ENCODE measurements around the gene CRY1. TPM values are rescaled to one million over a fixed set of nuclear protein-coding genes. Genes with fewer than 3 reads are reported as not detected.

The CRY1 gene
- total RNA-seq, 8 experiments from 2014 or later, result 7.7 to 30.7 (median 15.6) TPM

- in situ Hi-C loops (cut with MboI; ENCODE audit: low pct_unique_long_range_greater_than_20kb in 2 of 9, low sequenced_read_pairs in 9 of 9, unreplicated experiment in 9 of 9), result no loop called here
- no CpG with 5 or more reads among the region's 1 CpG for WGBS, 10 experiments
- H3K4me1 ChIP-seq (replicated peaks in 1 of 2), result peaks cover 0 to 4% of the 10 kb centered on the region in 2 donors
- no peak overlapping the region for H3K27ac ChIP-seq
- H3K4me3 ChIP-seq, result no peak overlapping the region
- ATAC-seq (replicated peaks in 6 of 8), result no peak
Observed at GRCh38 chr12:107105410-107105703, 12.0 kb upstream of the CRY1 start.

- Histone ChIP-seq H3K4me3 (no peak overlapping the region), H3K4me1 (replicated peaks in 1 of 2) (peaks cover 0 to 18% of the 10 kb centered on the region in 2 donors), H3K27ac (no peak overlapping the region)
- in situ Hi-C loops (cut with MboI; ENCODE audit: low pct_unique_long_range_greater_than_20kb in 2 of 9, low sequenced_read_pairs in 9 of 9, unreplicated experiment in 9 of 9), result no loop called here
- ATAC-seq (replicated peaks in 6 of 8), result no peak
Observed at GRCh38 chr12:107103516-107103915, 10.2 kb upstream of the CRY1 start.

- Histone ChIP-seq H3K4me1 (replicated peaks in 1 of 2) (peaks cover 0 to 18% of the 10 kb centered on the region in 2 donors), H3K4me3 (no peak overlapping the region), H3K27ac (no peak overlapping the region)
- ATAC-seq (replicated peaks in 6 of 8), result no peak
- in situ Hi-C loops (cut with MboI; ENCODE audit: low pct_unique_long_range_greater_than_20kb in 2 of 9, low sequenced_read_pairs in 9 of 9, unreplicated experiment in 9 of 9), result no loop called here
- WGBS, 10 experiments, result 61 to 100% (median 91%) methylated on average over 1 to 3 of the region's 3 CpGs; no CpG with 5 or more reads in 2 of the 10 experiments
Observed at GRCh38 chr12:107103097-107103496, 9.7 kb upstream of the CRY1 start.

- H3K27ac ChIP-seq, result no peak overlapping the region
- peaks cover 0 to 18% of the 10 kb centered on the region in 2 donors for H3K4me1 ChIP-seq (replicated peaks in 1 of 2)
- no peak for ATAC-seq (replicated peaks in 6 of 8)
- in situ Hi-C loops (cut with MboI; ENCODE audit: low pct_unique_long_range_greater_than_20kb in 2 of 9, low sequenced_read_pairs in 9 of 9, unreplicated experiment in 9 of 9), result no loop called here
- H3K4me3 ChIP-seq, result no peak overlapping the region
Observed at GRCh38 chr12:107102294-107102693, 8.9 kb upstream of the CRY1 start.

GRCh38 chr12:107101651-107102050 lies 8.3 kb upstream of the CRY1 start:
- peaks cover 0 to 18% of the 10 kb centered on the region in 2 donors for H3K4me1 ChIP-seq (replicated peaks in 1 of 2)
- WGBS, 10 experiments, result 14 to 100% (median 80%) methylated on average over 1 of the region's 1 CpG; no CpG with 5 or more reads in 3 of the 10 experiments
- no peak for ATAC-seq (replicated peaks in 6 of 8)
- no peak overlapping the region for H3K4me3 ChIP-seq
- in situ Hi-C loops (cut with MboI; ENCODE audit: low pct_unique_long_range_greater_than_20kb in 2 of 9, low sequenced_read_pairs in 9 of 9, unreplicated experiment in 9 of 9), result no loop called here
- no peak overlapping the region for H3K27ac ChIP-seq

- 10 to 71% (median 25%) methylated on average over 1 to 2 of the region's 2 CpGs for WGBS, 10 experiments
- H3K4me3 ChIP-seq, result no peak overlapping the region
- peak in 3 of 8 experiments; percentile 67 to 73 (median 68) for ATAC-seq (replicated peaks in 6 of 8)
- no peak overlapping the region for H3K27ac ChIP-seq
- H3K4me1 ChIP-seq (replicated peaks in 1 of 2), result peaks cover 0 to 18% of the 10 kb centered on the region in 2 donors
- in situ Hi-C loops (cut with MboI; ENCODE audit: low pct_unique_long_range_greater_than_20kb in 2 of 9, low sequenced_read_pairs in 9 of 9, unreplicated experiment in 9 of 9), result no loop called here
Observed at GRCh38 chr12:107099917-107100316, 6.6 kb upstream of the CRY1 start.

GRCh38 chr12:107096571-107096970 lies 3.2 kb upstream of the CRY1 start:
- H3K27ac ChIP-seq, result no peak overlapping the region
- in situ Hi-C loops (cut with MboI; ENCODE audit: low pct_unique_long_range_greater_than_20kb in 2 of 9, low sequenced_read_pairs in 9 of 9, unreplicated experiment in 9 of 9), result no loop called here
- ATAC-seq (replicated peaks in 6 of 8), result no peak
- H3K4me3 ChIP-seq, result no peak overlapping the region
- H3K4me1 ChIP-seq (replicated peaks in 1 of 2), result peaks cover 7 to 25% of the 10 kb centered on the region in 2 donors
- 0 to 100% (median 25%) methylated on average over 1 to 3 of the region's 3 CpGs; no CpG with 5 or more reads in 3 of the 10 experiments for WGBS, 10 experiments

- in situ Hi-C loops (cut with MboI; ENCODE audit: low pct_unique_long_range_greater_than_20kb in 2 of 9, low sequenced_read_pairs in 9 of 9, unreplicated experiment in 9 of 9), result no loop called here
- Histone ChIP-seq H3K4me1 (replicated peaks in 1 of 2) (peaks cover 7 to 13% of the 10 kb centered on the region in 2 donors), H3K4me3 (peak overlapping the region; percentile 61 to 98 (median 77)), H3K27ac (peak overlapping the region; percentile 90 to 98)
- no peak for ATAC-seq (replicated peaks in 6 of 8)
- WGBS, 10 experiments, result 0 to 100% (median 13%) methylated on average over 1 to 6 of the region's 6 CpGs; no CpG with 5 or more reads in 3 of the 10 experiments
Observed at GRCh38 chr12:107094183-107094448, 767 bp upstream of the CRY1 start.

- H3K4me3 ChIP-seq, result peak overlapping the region; percentile 61 to 98 (median 77)
- 0 to 4% (median 0%) methylated on average over 1 to 29 of the region's 67 CpGs; no CpG with 5 or more reads in 2 of the 10 experiments for WGBS, 10 experiments
- peak overlapping the region; percentile 90 to 98 for H3K27ac ChIP-seq
- peaks cover 7 to 12% of the 10 kb centered on the region in 2 donors for H3K4me1 ChIP-seq (replicated peaks in 1 of 2)
- in situ Hi-C loops (cut with MboI; ENCODE audit: low pct_unique_long_range_greater_than_20kb in 2 of 9, low sequenced_read_pairs in 9 of 9, unreplicated experiment in 9 of 9), result no loop called here
- ATAC-seq (replicated peaks in 6 of 8), result peak; percentile 11 to 36 (median 20)
Observed at GRCh38 chr12:107092669-107093416, 506 bp downstream of the CRY1 start.

GRCh38 chr12:107091989-107092641 lies 1.2 kb downstream of the CRY1 start:
- ATAC-seq (replicated peaks in 6 of 8), result peak; percentile 4 to 60 (median 26)
- in situ Hi-C loops (cut with MboI; ENCODE audit: low pct_unique_long_range_greater_than_20kb in 2 of 9, low sequenced_read_pairs in 9 of 9, unreplicated experiment in 9 of 9), result no loop called here
- Histone ChIP-seq H3K27ac (no peak overlapping the region), H3K4me1 (replicated peaks in 1 of 2) (peaks cover 7 to 12% of the 10 kb centered on the region in 2 donors), H3K4me3 (peak overlapping the region; percentile 61 to 98 (median 77))
- 0 to 4% (median 0%) methylated on average over 3 to 6 of the region's 6 CpGs; no CpG with 5 or more reads in 1 of the 10 experiments for WGBS, 10 experiments

GRCh38 chr12:107091381-107091780 lies 2.0 kb downstream of the CRY1 start:
- peaks cover 7 to 12% of the 10 kb centered on the region in 2 donors for H3K4me1 ChIP-seq (replicated peaks in 1 of 2)
- in situ Hi-C loops (cut with MboI; ENCODE audit: low pct_unique_long_range_greater_than_20kb in 2 of 9, low sequenced_read_pairs in 9 of 9, unreplicated experiment in 9 of 9), result no loop called here
- 0 to 100% (median 69%) methylated on average over 2 to 4 of the region's 4 CpGs; no CpG with 5 or more reads in 1 of the 10 experiments for WGBS, 10 experiments
- ATAC-seq (replicated peaks in 6 of 8), result no peak
- peak overlapping the region in 4 of 5 donors; percentile 61 to 78 (median 76) for H3K4me3 ChIP-seq
- no peak overlapping the region for H3K27ac ChIP-seq

- Histone ChIP-seq H3K4me1 (replicated peaks in 1 of 2) (peaks cover 7 to 12% of the 10 kb centered on the region in 2 donors), H3K4me3 (no peak overlapping the region), H3K27ac (no peak overlapping the region)
- ATAC-seq (replicated peaks in 6 of 8), result no peak
- 86 to 100% (median 94%) methylated on average over 1 to 2 of the region's 2 CpGs; no CpG with 5 or more reads in 3 of the 10 experiments for WGBS, 10 experiments
- in situ Hi-C loops (cut with MboI; ENCODE audit: low pct_unique_long_range_greater_than_20kb in 2 of 9, low sequenced_read_pairs in 9 of 9, unreplicated experiment in 9 of 9), result no loop called here
Observed at GRCh38 chr12:107090711-107091110, 2.6 kb downstream of the CRY1 start.

GRCh38 chr12:107088912-107089311 lies 4.4 kb downstream of the CRY1 start:
- in situ Hi-C loops (cut with MboI; ENCODE audit: low pct_unique_long_range_greater_than_20kb in 2 of 9, low sequenced_read_pairs in 9 of 9, unreplicated experiment in 9 of 9), result no loop called here
- no peak overlapping the region for H3K27ac ChIP-seq
- peaks cover 4 to 7% of the 10 kb centered on the region in 2 donors for H3K4me1 ChIP-seq (replicated peaks in 1 of 2)
- no peak for ATAC-seq (replicated peaks in 6 of 8)
- no peak overlapping the region for H3K4me3 ChIP-seq
- 70 to 100% (median 100%) methylated on average over 1 to 2 of the region's 2 CpGs; no CpG with 5 or more reads in 1 of the 10 experiments for WGBS, 10 experiments
